B cell (primary cell): ENCODE results near the gene RAN. TPM values are rescaled to one million over a fixed set of nuclear protein-coding genes. Genes with fewer than 3 reads are reported as not detected.
A peak's percentile ranks its signal among the peaks of the same experiment; 100 is the strongest.

Source experiments
- ATAC-seq: fragments of 200-7000 bp; cut with Tn5 transposase; one replicate; pipeline ENCODE4 v1.10.0; 2021; ENCODE audit warnings: low read depth, mild to moderate bottlenecking, moderate number of reproducible peaks, moderate library complexity
- CTCF ChIA-PET: fragments of 350-600 bp; sonication (Branson Sonifier 250); formaldehyde crosslinking; loops from one replicate; lab custom pipeline; 2021; ENCODE audit warnings: antibody characterized with exemption, inconsistent platforms; lab: Charles Lee
- POLR2A ChIA-PET: fragments of 350-600 bp; sonication (Branson Sonifier 250); formaldehyde crosslinking; loops from one replicate; lab custom pipeline; 2021; ENCODE audit warnings: antibody characterized with exemption; lab: Charles Lee
- DNase-seq: peaks from one replicate; pipeline ENCODE4 v3.0.0; 2013
- H2AFZ ChIP-seq: 2 replicates; pipeline ENCODE4 v1.6.1; 2012; ENCODE audit warnings: mild to moderate bottlenecking, low read depth, low read length; ENCODE audit not compliant: insufficient read depth, poor library complexity, severe bottlenecking
- H3K27ac ChIP-seq, 2 donors: 1 replicate in 1 of 2; 2 replicates in 1 of 2; pipeline ENCODE4 v1.5.1; 2012 to 2013; ENCODE audit warnings: low read length in 2 of 2, mild to moderate bottlenecking in 2 of 2, moderate library complexity in 1 of 2
- H3K27me3 ChIP-seq, 4 experiments: fragments of 200-600 bp in 1 of 4; sonication (generic) in 1 of 4; replicated peaks in 1 of 4; 1 replicate in 2 of 4; 2 replicates in 2 of 4; pipeline versions ENCODE4 v1.6.1 to v1.7.0; 2013 to 2016; ENCODE audit warnings: low read length in 3 of 4, mild to moderate bottlenecking in 2 of 4, mixed read lengths in 1 of 4, moderate library complexity in 1 of 4; ENCODE audit not compliant: insufficient read depth in 4 of 4, control insufficient read depth in 3 of 4; ENCODE audit errors: control extremely low read depth in 1 of 4
- H3K36me3 ChIP-seq, 2 experiments: replicated peaks in 1 of 2; 1 replicate in 1 of 2; 2 replicates in 1 of 2; pipeline versions ENCODE4 v1.6.1 to v1.7.1; 2013; ENCODE audit warnings: low read length in 1 of 2; ENCODE audit not compliant: insufficient read depth in 2 of 2, control insufficient read depth in 1 of 2; ENCODE audit errors: control extremely low read depth in 1 of 2, extremely low read depth in 1 of 2
- H3K4me1 ChIP-seq, 2 donors: fragments of 200-600 bp in 1 of 2; sonication (generic) in 1 of 2; 1 replicate in 1 of 2; 2 replicates in 1 of 2; pipeline versions ENCODE4 v1.5.1 to v1.6.1; 2013 to 2017; ENCODE audit warnings: low read length in 2 of 2; ENCODE audit not compliant: control insufficient read depth in 2 of 2, insufficient read depth in 2 of 2
- H3K4me2 ChIP-seq: replicated peaks from 2 replicates; pipeline ENCODE3; 2012; ENCODE audit warnings: mild to moderate bottlenecking, low read depth, low read length; ENCODE audit not compliant: poor library complexity, severe bottlenecking
- H3K4me3 ChIP-seq, 5 experiments: fragments of 200-600 bp in 1 of 5; sonication (generic) in 1 of 5; 1 replicate in 3 of 5; 2 replicates in 2 of 5; pipeline versions ENCODE4 v1.5.1 to v1.7.0; 2011 to 2016; ENCODE audit warnings: low read length in 4 of 5, mild to moderate bottlenecking in 4 of 5, low read depth in 2 of 5, control low read depth in 1 of 5, moderate library complexity in 1 of 5; ENCODE audit not compliant: insufficient read depth in 1 of 5; ENCODE audit errors: control extremely low read depth in 1 of 5, extremely low read depth in 1 of 5
- H3K79me2 ChIP-seq: fragments of 200-600 bp; sonication (generic); one replicate; pipeline ENCODE4 v1.6.0; 2016; ENCODE audit warnings: low read length; ENCODE audit not compliant: control insufficient read depth, insufficient read depth
- H3K9ac ChIP-seq: fragments of 200-600 bp; sonication (generic); 2 replicates; pipeline ENCODE4 v1.6.1; 2017; ENCODE audit warnings: mild to moderate bottlenecking, low read length, moderate library complexity
- H3K9me3 ChIP-seq, 3 donors: one replicate each; pipeline versions ENCODE4 v1.6.1 to v1.7.1; 2013; ENCODE audit warnings: low read length in 2 of 3; ENCODE audit not compliant: control insufficient read depth in 2 of 3, insufficient read depth in 1 of 3; ENCODE audit errors: control extremely low read depth in 1 of 3
- H4K20me1 ChIP-seq: 2 replicates; pipeline ENCODE4 v1.6.0; 2012; ENCODE audit warnings: mild to moderate bottlenecking, low read length; ENCODE audit not compliant: insufficient read depth, control insufficient read depth, poor library complexity, severe bottlenecking
- H3K27ac Mint-ChIP-seq: one replicate; pipeline ENCODE4 v1.8.0; 2021; ENCODE audit warnings: mixed read lengths
- H3K27me3 Mint-ChIP-seq: one replicate; pipeline ENCODE4 v1.8.0; 2021; ENCODE audit warnings: mixed read lengths
- H3K4me1 Mint-ChIP-seq: one replicate; pipeline ENCODE4 v1.8.0; 2021; ENCODE audit warnings: mixed read lengths
- H3K4me3 Mint-ChIP-seq: one replicate; pipeline ENCODE4 v1.8.0; 2021; ENCODE audit warnings: mixed read lengths
- H3K9me3 Mint-ChIP-seq: one replicate; pipeline ENCODE4 v1.8.0; 2022; ENCODE audit warnings: mixed read lengths; ENCODE audit not compliant: insufficient read depth
- CTCF ChIP-seq: fragments of 200-600 bp; IDR thresholded peaks from one replicate; pipeline ENCODE4 v1.8.0; 2022; ENCODE audit warnings: antibody characterized with exemption, mild to moderate bottlenecking
- EZH2 ChIP-seq: IDR thresholded peaks from 2 replicates; pipeline ENCODE4 v1.6.1; 2012; ENCODE audit warnings: borderline replicate concordance, low read depth, mild to moderate bottlenecking, moderate library complexity, low read length; ENCODE audit not compliant: insufficient read depth, poor library complexity, severe bottlenecking
- WGBS: methylation state at CpG from one replicate; pipeline ENCODE4 v1.1.5; 2013; ENCODE audit warnings: missing lambda C conversion rate; ENCODE audit not compliant: insufficient coverage; 5-methylcytosine and 5-hydroxymethylcytosine counted together
- intact Hi-C: fragments of 100-400 bp; cut with micrococcal nuclease; formaldehyde crosslinking; loops from one replicate; pipeline ENCODE4 v1.10.0; 2022
- polyA plus RNA-seq: library from polyadenylated mRNA; depleted of rRNA; stranded (reverse); fragments of >200 nt; gene quantifications from 2 replicates; pipeline ENCODE4 v1.2.3, GENCODE V29; 2012
- total RNA-seq, 2 donors: library from RNA; stranded (reverse); fragments of 120-200 nt in 1 of 2; gene quantifications; 1 replicate in 1 of 2; 2 replicates in 1 of 2; pipeline versions ENCODE4 v1.2.3 to v1.2.4, GENCODE V29; 2013 to 2022

RAN gene
- total and polyA plus RNA-seq, 2 donors (not counting 1 experiment from before 2014, with no cell fraction given) = 298 to 339 TPM

- Histone ChIP-seq H4K20me1 (peaks cover 24% of the 10 kb centered on the region), H3K27me3 (no peaks in the 10 kb centered on the region), H3K4me3 (peak overlapping the region; percentile 51 to 81 (median 73)), H3K4me2 (peak overlapping the region; percentile 91), H3K9me3 (peaks cover 0 to 3% (median 0%) of the 10 kb centered on the region in 3 donors), H2AFZ (peak overlapping the region; percentile 52), H3K36me3 (peaks cover 13 to 35% of the 10 kb centered on the region in 2 experiments), H3K4me1 (peaks cover 23 to 26% of the 10 kb centered on the region in 2 donors), H3K9ac (peak overlapping the region; percentile 69), H3K79me2 (peaks cover 30% of the 10 kb centered on the region), H3K27ac (peak overlapping the region; percentile 56 to 83)
- peak; percentile 26 for ATAC-seq
- TF ChIP-seq EZH2 (no peak), CTCF (no peak)
- intact Hi-C loops = loop anchor here (5.0 to 10.0 kb wide), 4 partner anchors 58 to 1212 kb away; partner anchors contain the start of gene PUS1
- peak; percentile 79 for DNase-seq
- H3K4me3 Mint-ChIP-seq = peak overlapping the region; percentile 96
- H3K9me3 Mint-ChIP-seq = no peaks in the 10 kb centered on the region
- peaks cover 36% of the 10 kb centered on the region for H3K4me1 Mint-ChIP-seq
- 1% methylated on average over 75 of the region's 79 CpGs for WGBS
- H3K27me3 Mint-ChIP-seq = no peaks in the 10 kb centered on the region
- H3K27ac Mint-ChIP-seq = peak overlapping the region; percentile 92
- CTCF ChIA-PET = no interaction called here
- POLR2A ChIA-PET = no interaction called here
Observed at GRCh38 chr12:130872179-130873096, 572 bp downstream of the RAN start.
